Stimulated activated CD4-positive, alpha-beta T cell treated with anti-CD3 and anti-CD28 coated beads, Interleukin-12 subunit alpha, Interleukin-12 subunit beta, amount 100 ng/mL, for 48 hours (primary cell): ENCODE results near the gene KIF25.
"Not testable (repeated sequence)": the region's sequence is repeated elsewhere in the genome, so short reads cannot be mapped to it uniquely, and the experiment has no call there.

Experiments
- DNase-seq, 3 donors: peaks; one replicate each; pipeline ENCODE4 v3.0.0-alpha.2; 2020; ENCODE audit warnings: low read depth in 2 of 3, low spot score in 1 of 3

KIF25 gene

GRCh38 chr6:167974640-167975344 is 22.7 kb upstream of the KIF25 start:
- DNase-seq = no peak

GRCh38 chr6:167975458-167975857 is 22.0 kb upstream of the KIF25 start:
- no peak for DNase-seq

GRCh38 chr6:167976116-167976657 is 21.3 kb upstream of the KIF25 start:
- DNase-seq = not testable (repeated sequence)

GRCh38 chr6:167976708-167977107 is 20.8 kb upstream of the KIF25 start:
- no peak for DNase-seq

- no peak for DNase-seq
These were observed 19.6 kb upstream of the KIF25 start for GRCh38 chr6:167977717-167978467.

GRCh38 chr6:167978607-167979006 is 18.9 kb upstream of the KIF25 start:
- DNase-seq = no peak

GRCh38 chr6:167979436-167980139 is 17.9 kb upstream of the KIF25 start:
- no peak for DNase-seq

- no peak for DNase-seq
These were observed 16.4 kb upstream of the KIF25 start for GRCh38 chr6:167980911-167981580.

GRCh38 chr6:167981916-167982462 is 15.5 kb upstream of the KIF25 start:
- no peak for DNase-seq

- no peak for DNase-seq
These were observed 13.2 kb upstream of the KIF25 start for GRCh38 chr6:167984144-167984719.

GRCh38 chr6:167984876-167985604 is 12.4 kb upstream of the KIF25 start:
- no peak for DNase-seq

- DNase-seq = no peak
These were observed 11.4 kb upstream of the KIF25 start for GRCh38 chr6:167985911-167986595.

- no peak for DNase-seq
These were observed 9.9 kb upstream of the KIF25 start for GRCh38 chr6:167987396-167988153.

- DNase-seq = no peak
These were observed 9.3 kb upstream of the KIF25 start for GRCh38 chr6:167988154-167988495.

- DNase-seq = no peak
These were observed 8.3 kb upstream of the KIF25 start for GRCh38 chr6:167988945-167989841.

GRCh38 chr6:167990016-167990945 is 7.2 kb upstream of the KIF25 start:
- DNase-seq = no peak

GRCh38 chr6:167993169-167993568 is 4.3 kb upstream of the KIF25 start:
- DNase-seq = no peak
